Fibroblast of gingiva (primary cell): ENCODE data around the gene CCRL2.
"Not testable (repeated sequence)": the region's sequence is repeated elsewhere in the genome, so short reads cannot be mapped to it uniquely, and the experiment has no call there.

ENCODE experiments used
- DNase-seq: peaks from one replicate; pipeline ENCODE4 v3.0.0-alpha.2; 2011; ENCODE audit warnings: low read depth

The CCRL2 gene

GRCh38 chr3:46380471-46381221, 26.4 kb upstream of the CCRL2 start:
- DNase-seq: no peak

- no peak for DNase-seq
These were observed 25.4 kb upstream of the CCRL2 start for GRCh38 chr3:46381625-46382024.

DNA sequence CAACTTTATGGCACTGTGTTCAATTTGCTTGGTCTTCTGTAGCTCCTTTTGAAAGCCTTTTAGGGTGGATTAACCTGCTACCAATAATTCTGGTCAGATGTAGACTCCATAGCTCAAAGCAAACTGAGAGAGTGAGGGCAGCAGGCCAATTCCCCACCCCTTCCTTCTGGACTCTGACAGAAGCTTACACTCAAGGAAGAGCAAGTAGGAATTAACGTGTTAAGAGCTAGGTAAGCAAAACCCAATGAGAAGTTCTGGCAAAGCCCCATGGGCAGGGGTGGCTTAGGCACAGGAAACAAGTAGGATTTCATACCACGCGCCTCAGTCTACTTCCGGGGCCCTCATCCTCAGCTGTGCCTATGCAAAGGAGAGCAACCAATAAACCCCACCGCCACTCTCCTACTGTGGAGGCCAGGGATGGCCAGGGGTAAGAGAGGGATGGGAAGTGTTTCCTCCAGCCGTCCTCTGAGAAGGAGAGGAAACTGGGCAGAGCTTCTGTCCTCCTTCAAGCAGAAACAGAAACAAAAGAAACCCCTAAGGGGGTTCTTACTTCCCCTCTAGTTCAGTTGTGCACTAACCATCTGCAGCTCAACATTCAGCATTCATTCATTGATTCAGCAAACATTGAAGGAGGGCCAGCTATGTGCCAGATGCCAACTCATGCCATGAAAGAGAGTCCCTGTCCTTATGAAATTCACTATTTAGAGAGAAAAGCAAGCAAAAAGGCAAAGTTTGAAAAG, 23.7 kb upstream of the CCRL2 start:
- DNase-seq: no peak

DNA sequence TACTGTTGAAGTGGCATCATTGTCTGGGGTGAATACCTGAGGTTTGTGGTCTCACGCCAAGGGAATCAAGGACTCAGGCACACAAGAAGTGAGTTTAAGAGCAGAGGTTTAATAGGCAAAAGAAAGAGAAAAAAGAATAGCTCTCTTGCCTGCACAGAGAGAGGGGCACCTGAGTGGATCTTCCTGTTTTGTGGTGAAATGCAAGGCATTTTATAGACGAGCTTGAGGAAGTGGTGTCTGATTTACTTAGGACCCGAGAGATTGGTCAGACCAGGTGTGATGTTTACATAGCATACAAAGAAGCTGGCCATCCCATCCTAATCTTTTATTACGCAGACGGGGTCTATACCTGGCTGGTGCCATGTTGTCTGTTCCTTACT, 23.1 kb upstream of the CCRL2 start:
- DNase-seq: no peak

- DNase-seq: no peak
These were observed 20.9 kb upstream of the CCRL2 start for GRCh38 chr3:46386205-46386604.

- DNase-seq: not testable (repeated sequence)
These were observed 18.2 kb upstream of the CCRL2 start for GRCh38 chr3:46388847-46389246.

GRCh38 chr3:46389306-46389705, 17.8 kb upstream of the CCRL2 start:
- DNase-seq: no peak

GRCh38 chr3:46391526-46391925, 15.5 kb upstream of the CCRL2 start:
- DNase-seq: not testable (repeated sequence)

- DNase-seq: no peak
These were observed 14.0 kb upstream of the CCRL2 start for GRCh38 chr3:46393011-46393410.

- no peak for DNase-seq
These were observed 13.3 kb upstream of the CCRL2 start for GRCh38 chr3:46393554-46394434.

DNA sequence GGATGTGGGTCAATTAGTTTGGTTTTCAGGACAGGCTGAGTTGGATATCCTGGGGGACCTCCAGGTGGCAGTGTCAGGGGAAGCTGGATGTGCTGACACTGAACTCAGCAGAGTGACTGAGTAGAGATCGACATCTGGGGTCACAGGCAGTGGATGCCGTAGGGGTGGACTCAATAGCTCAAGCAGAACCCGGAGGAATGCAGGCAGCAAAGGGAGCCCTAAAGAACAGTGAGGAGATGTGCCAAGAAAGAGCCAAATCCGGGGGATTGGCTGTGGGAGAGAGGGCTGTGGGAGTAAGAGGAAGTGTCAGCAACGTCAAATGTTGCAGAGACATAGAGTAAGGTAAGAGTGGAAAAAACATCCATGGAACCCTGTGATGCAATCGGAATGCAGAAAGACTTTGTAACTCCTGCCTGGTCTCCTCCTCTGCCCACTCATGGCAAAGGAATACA, 11.8 kb upstream of the CCRL2 start:
- DNase-seq: no peak

- DNase-seq: no peak
These were observed 11.1 kb upstream of the CCRL2 start for GRCh38 chr3:46395766-46396530.

DNA sequence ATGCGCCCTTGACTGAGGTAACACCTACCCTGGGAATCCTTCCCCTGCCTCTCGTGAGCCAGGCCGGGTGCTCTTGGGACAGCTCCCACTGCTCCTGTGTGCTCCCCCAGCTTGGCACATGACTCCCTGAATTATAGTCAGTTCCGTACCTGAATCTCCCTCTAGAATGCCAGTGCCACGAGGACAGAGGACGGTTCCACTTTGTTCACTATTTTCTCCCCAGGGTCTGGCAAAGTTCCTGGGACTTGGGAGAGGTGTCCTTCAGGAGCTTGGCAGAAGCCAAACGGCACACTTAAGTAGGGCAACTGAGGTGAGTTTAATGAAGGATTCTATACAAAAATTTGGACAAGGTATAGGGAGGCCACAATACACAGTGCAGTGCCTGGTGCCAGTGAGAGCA, 9.9 kb upstream of the CCRL2 start:
- DNase-seq: no peak

GRCh38 chr3:46398186-46398955, 8.7 kb upstream of the CCRL2 start:
- DNase-seq: no peak

- no peak for DNase-seq
These were observed 8.0 kb upstream of the CCRL2 start for GRCh38 chr3:46399098-46399497.

DNA sequence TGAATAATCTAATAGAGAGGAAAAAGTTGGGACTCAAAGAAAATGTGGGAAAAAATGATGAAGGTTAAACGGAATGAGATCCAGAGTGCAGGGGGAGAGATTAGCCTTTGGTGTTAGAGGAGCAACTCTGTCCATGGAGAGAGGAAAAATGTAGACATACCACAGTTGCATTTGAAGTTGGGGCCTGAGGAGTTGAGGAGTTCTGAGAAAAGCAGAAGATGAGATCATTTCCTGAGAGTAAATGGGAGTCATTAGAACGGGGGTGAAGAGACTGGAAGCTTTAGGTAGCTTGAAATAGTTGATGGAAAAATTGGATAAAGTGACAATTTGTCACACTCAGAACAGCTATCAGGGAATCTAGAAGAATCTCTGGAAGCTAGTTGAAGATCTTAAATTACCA, 7.5 kb upstream of the CCRL2 start:
- no peak for DNase-seq

DNA sequence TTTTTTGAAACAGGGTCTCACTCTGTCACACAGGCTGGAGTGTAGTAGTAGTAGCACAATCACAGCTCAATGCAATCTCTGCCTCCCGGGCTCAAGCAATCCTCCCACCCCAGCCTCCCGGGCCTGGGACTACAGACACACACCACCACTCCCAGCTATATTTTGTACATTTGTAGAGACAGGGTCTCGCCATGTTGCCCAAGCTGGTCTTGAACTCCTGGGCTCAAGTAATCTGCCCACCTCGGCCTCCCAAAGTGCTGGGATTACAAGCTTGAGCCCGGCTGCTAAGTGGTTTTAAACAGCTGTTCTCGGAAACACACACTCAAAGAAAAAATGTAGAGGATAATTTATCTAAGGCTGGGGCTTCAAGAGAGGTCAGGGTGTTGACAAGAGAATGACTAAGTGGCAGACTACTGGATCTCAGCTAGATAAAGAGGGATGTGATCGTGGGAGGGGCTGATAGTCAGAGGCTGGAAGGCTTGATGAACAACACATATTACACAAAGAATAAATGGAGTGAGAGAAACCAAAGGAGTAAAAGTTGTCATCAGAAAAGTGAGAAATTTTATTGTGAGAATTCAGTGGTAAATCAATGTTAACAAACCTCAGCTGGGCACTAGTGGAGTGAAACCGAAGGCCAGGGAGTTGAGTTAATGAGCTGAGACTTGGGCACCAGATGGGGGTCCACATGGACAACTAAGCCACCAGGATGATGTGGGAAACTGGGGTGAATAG, 6.9 kb upstream of the CCRL2 start:
- no peak for DNase-seq

GRCh38 chr3:46400846-46401245, 6.2 kb upstream of the CCRL2 start:
- DNase-seq: no peak

GRCh38 chr3:46401579-46401978, 5.5 kb upstream of the CCRL2 start:
- DNase-seq: no peak

DNA sequence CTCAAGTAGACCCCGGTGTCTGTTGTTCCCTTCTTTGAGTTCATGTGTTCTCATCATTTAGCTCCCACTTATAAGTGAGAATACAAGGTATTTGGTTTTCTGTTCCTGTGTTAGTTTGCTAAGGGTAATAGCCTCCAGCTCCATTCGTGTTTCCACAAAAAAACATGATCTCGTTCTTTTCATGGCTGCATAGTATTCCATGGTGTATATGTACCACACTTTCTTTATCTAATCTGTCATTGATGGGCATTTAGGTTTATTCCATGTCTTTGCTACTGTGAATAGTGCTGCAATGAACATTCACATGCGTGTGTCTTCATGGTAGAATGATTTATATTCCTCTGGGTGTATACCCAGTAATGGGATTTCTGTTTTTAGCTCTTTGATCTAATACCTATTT, 4.2 kb upstream of the CCRL2 start:
- DNase-seq: not testable (repeated sequence)
